ENCODE results near the gene COL6A1. TPM values are rescaled to one million over a fixed set of nuclear protein-coding genes. Genes with fewer than 3 reads are reported as not detected.
"Not testable (repeated sequence)": the region's sequence is repeated elsewhere in the genome, so short reads cannot be mapped to it uniquely, and the experiment has no call there.

COL6A1 gene
- total RNA-seq, 2 donors from 2014 or later: 39.8 to 131 TPM

- TF ChIP-seq CTCF (IDR thresholded peaks at IDR 0.05): no peak
- Histone ChIP-seq H3K9me3 (no peaks in the 10 kb centered on the region), H3K27me3 (no peaks in the 10 kb centered on the region), H3K36me3 (no peaks in the 10 kb centered on the region), H3K27ac (no peak overlapping the region), H3K9ac (ENCODE audit: low read depth in 2 of 2, low read length in 2 of 2) (no peak overlapping the region), H3K4me3 (no peak overlapping the region), H3K4me1 (no peaks in the 10 kb centered on the region)
- intact Hi-C loops (cut with DNase I): no loop called here
- DNase-seq: no peak
Measured at GRCh38 chr21:45947716-45948255, 33.8 kb upstream of the COL6A1 start.

GRCh38 chr21:45948576-45949141 lies 32.9 kb upstream of the COL6A1 start:
- no peak for TF ChIP-seq CTCF (IDR thresholded peaks at IDR 0.05)
- H3K36me3 ChIP-seq: no peaks in the 10 kb centered on the region
- no peak overlapping the region for H3K27ac ChIP-seq
- no peaks in the 10 kb centered on the region for H3K9me3 ChIP-seq
- no peaks in the 10 kb centered on the region for H3K4me1 ChIP-seq
- H3K27me3 ChIP-seq: no peaks in the 10 kb centered on the region
- intact Hi-C loops (cut with DNase I): no loop called here
- no peak for DNase-seq
- H3K4me3 ChIP-seq: no peak overlapping the region
- no peak overlapping the region for H3K9ac ChIP-seq (ENCODE audit: low read depth in 2 of 2, low read length in 2 of 2)

GRCh38 chr21:45949928-45950739 lies 31.4 kb upstream of the COL6A1 start:
- Histone ChIP-seq H3K27me3 (no peaks in the 10 kb centered on the region), H3K4me3 (no peak overlapping the region), H3K9me3 (no peaks in the 10 kb centered on the region), H3K27ac (no peak overlapping the region), H3K9ac (ENCODE audit: low read depth in 2 of 2, low read length in 2 of 2) (no peak overlapping the region), H3K4me1 (no peaks in the 10 kb centered on the region), H3K36me3 (no peaks in the 10 kb centered on the region)
- TF ChIP-seq CTCF (IDR thresholded peaks at IDR 0.05): no peak
- intact Hi-C loops (cut with DNase I): no loop called here
- no peak for DNase-seq

GRCh38 chr21:45950740-45951515 lies 30.6 kb upstream of the COL6A1 start:
- Histone ChIP-seq H3K9me3 (no peaks in the 10 kb centered on the region), H3K4me3 (no peak overlapping the region), H3K27me3 (no peaks in the 10 kb centered on the region), H3K27ac (no peak overlapping the region), H3K36me3 (no peaks in the 10 kb centered on the region), H3K9ac (ENCODE audit: low read depth in 2 of 2, low read length in 2 of 2) (no peak overlapping the region), H3K4me1 (no peaks in the 10 kb centered on the region)
- intact Hi-C loops (cut with DNase I): no loop called here
- DNase-seq: peak; percentile 26
- no peak for TF ChIP-seq CTCF (IDR thresholded peaks at IDR 0.05)

GRCh38 chr21:45951676-45952075 lies 29.9 kb upstream of the COL6A1 start:
- Histone ChIP-seq H3K4me1 (no peaks in the 10 kb centered on the region), H3K36me3 (no peaks in the 10 kb centered on the region), H3K9ac (ENCODE audit: low read depth in 2 of 2, low read length in 2 of 2) (no peak overlapping the region)

GRCh38 chr21:45952527-45952926 lies 29.0 kb upstream of the COL6A1 start:
- H3K27ac ChIP-seq; H3K4me3 ChIP-seq; H3K4me1 ChIP-seq; H3K9me3 ChIP-seq; intact Hi-C loops (cut with DNase I); H3K27me3 ChIP-seq; H3K36me3 ChIP-seq; DNase-seq; H3K9ac ChIP-seq (ENCODE audit: low read depth in 2 of 2, low read length in 2 of 2): not testable (repeated sequence)

More at GRCh38 chr21:45951676-45952075, 29.9 kb upstream of the COL6A1 start:
- Histone ChIP-seq H3K9me3 (no peaks in the 10 kb centered on the region), H3K27me3 (no peaks in the 10 kb centered on the region), H3K27ac (no peak overlapping the region), H3K4me3 (no peak overlapping the region)
- no peak for TF ChIP-seq CTCF (IDR thresholded peaks at IDR 0.05)
- intact Hi-C loops (cut with DNase I): no loop called here
- no peak for DNase-seq

Data from colonic mucosa (tissue), 4 donors.